Fibroblast of pulmonary artery (primary cell): ENCODE measurements around the gene MACROD2.
A peak's percentile ranks its signal among the peaks of the same experiment; 100 is the strongest.

ENCODE experiments used
- DNase-seq: peaks from one replicate; pipeline ENCODE4 v3.0.0-alpha.2; 2010; ENCODE audit warnings: low read depth
- H3K4me3 ChIP-seq: replicated peaks from 2 replicates; pipeline ENCODE4 v1.5.1; 2011; ENCODE audit warnings: low read depth, mild to moderate bottlenecking, control low read depth, low read length, moderate library complexity
- CTCF ChIP-seq: IDR thresholded peaks from 2 replicates; pipeline ENCODE4 v1.5.1; 2011; ENCODE audit warnings: mild to moderate bottlenecking, control low read depth, low read length, inconsistent platforms; ENCODE audit errors: missing control alignments

MACROD2 gene

GRCh38 chr20:14885661-14886060, 890.3 kb downstream of the MACROD2 start:
- no peak overlapping the region for H3K4me3 ChIP-seq
- TF ChIP-seq CTCF = no peak
- DNase-seq = no peak

GRCh38 chr20:14888134-14888533, 892.8 kb downstream of the MACROD2 start:
- DNase-seq = peak; percentile 1
- TF ChIP-seq CTCF = no peak
- no peak overlapping the region for H3K4me3 ChIP-seq

- no peak for DNase-seq
- no peak overlapping the region for H3K4me3 ChIP-seq
- no peak for TF ChIP-seq CTCF
These were observed 894.4 kb downstream of the MACROD2 start for GRCh38 chr20:14889496-14890255.

- DNase-seq = no peak
- TF ChIP-seq CTCF = no peak
These were observed 895.4 kb downstream of the MACROD2 start for GRCh38 chr20:14890713-14891112.

GRCh38 chr20:14892782-14893181, 897.5 kb downstream of the MACROD2 start:
- H3K4me3 ChIP-seq = no peak overlapping the region
- no peak for DNase-seq
- TF ChIP-seq CTCF = no peak

More at GRCh38 chr20:14890713-14891112, 895.4 kb downstream of the MACROD2 start:
- no peak overlapping the region for H3K4me3 ChIP-seq

- no peak overlapping the region for H3K4me3 ChIP-seq
- TF ChIP-seq CTCF = no peak
- DNase-seq = no peak
These were observed 901.3 kb downstream of the MACROD2 start for GRCh38 chr20:14896569-14896968.

- no peak overlapping the region for H3K4me3 ChIP-seq
- no peak for TF ChIP-seq CTCF
- DNase-seq = no peak
These were observed 902.3 kb downstream of the MACROD2 start for GRCh38 chr20:14897608-14898007.
